Endothelial cell (in vitro differentiated cells): ENCODE data around the gene PLXNC1. TPM values are rescaled to one million over a fixed set of nuclear protein-coding genes. Genes with fewer than 3 reads are reported as not detected.

Source experiments
- DNase-seq: peaks from one replicate; pipeline ENCODE4 v3.0.0; 2021; ENCODE audit warnings: low spot score
- H3K27ac Mint-ChIP-seq: one replicate; pipeline ENCODE4 v1.8.0; 2021; ENCODE audit warnings: mixed read lengths, inconsistent platforms; ENCODE audit not compliant: unreplicated experiment
- H3K27me3 Mint-ChIP-seq: one replicate; pipeline ENCODE4 v1.8.0; 2021; ENCODE audit warnings: mild to moderate bottlenecking, moderate library complexity, mixed read lengths, inconsistent platforms; ENCODE audit not compliant: unreplicated experiment
- H3K36me3 Mint-ChIP-seq: one replicate; pipeline ENCODE4 v1.8.0; 2021; ENCODE audit warnings: mild to moderate bottlenecking, low read depth, mixed read lengths, inconsistent platforms; ENCODE audit not compliant: unreplicated experiment
- H3K4me1 Mint-ChIP-seq: one replicate; pipeline ENCODE4 v1.8.0; 2021; ENCODE audit warnings: mild to moderate bottlenecking, mixed read lengths, inconsistent platforms; ENCODE audit not compliant: unreplicated experiment
- H3K4me3 Mint-ChIP-seq: one replicate; pipeline ENCODE4 v1.8.0; 2021; ENCODE audit warnings: mild to moderate bottlenecking, mixed read lengths, inconsistent platforms; ENCODE audit not compliant: unreplicated experiment
- H3K9me3 Mint-ChIP-seq: one replicate; pipeline ENCODE4 v1.8.0; 2021; ENCODE audit warnings: mixed read lengths, inconsistent platforms; ENCODE audit not compliant: unreplicated experiment
- total RNA-seq: library from RNA; stranded (reverse); fragmentation: NEBNext Ultra II Directional; extraction: Animal tissue kit (Norgen Biotek cat#: 25700); gene quantifications from one replicate; pipeline ENCODE4 v1.2.1, GENCODE V29; 2021; ENCODE audit not compliant: unreplicated experiment
- TF ChIP-seq, protein P1 (sequence below): fragments of 200-600 bp; sonication (generic); IDR thresholded peaks from one replicate; pipeline ENCODE4 v1.5.0; 2021; ENCODE audit warnings: antibody characterized with exemption; ENCODE audit not compliant: unreplicated experiment

The PLXNC1 gene
- total RNA-seq, 1 donor from 2014 or later, result 1.1 TPM

GRCh38 chr12:94203181-94203546 lies 54.8 kb downstream of the PLXNC1 start:
- Mint-ChIP-seq H3K4me3 (no peak overlapping the region), H3K27ac (no peak overlapping the region), H3K9me3 (no peaks in the 10 kb centered on the region), H3K4me1 (no peaks in the 10 kb centered on the region), H3K27me3 (peaks cover 1% of the 10 kb centered on the region), H3K36me3 (no peaks in the 10 kb centered on the region)
- no peak for DNase-seq
- TF ChIP-seq, protein P1, sequence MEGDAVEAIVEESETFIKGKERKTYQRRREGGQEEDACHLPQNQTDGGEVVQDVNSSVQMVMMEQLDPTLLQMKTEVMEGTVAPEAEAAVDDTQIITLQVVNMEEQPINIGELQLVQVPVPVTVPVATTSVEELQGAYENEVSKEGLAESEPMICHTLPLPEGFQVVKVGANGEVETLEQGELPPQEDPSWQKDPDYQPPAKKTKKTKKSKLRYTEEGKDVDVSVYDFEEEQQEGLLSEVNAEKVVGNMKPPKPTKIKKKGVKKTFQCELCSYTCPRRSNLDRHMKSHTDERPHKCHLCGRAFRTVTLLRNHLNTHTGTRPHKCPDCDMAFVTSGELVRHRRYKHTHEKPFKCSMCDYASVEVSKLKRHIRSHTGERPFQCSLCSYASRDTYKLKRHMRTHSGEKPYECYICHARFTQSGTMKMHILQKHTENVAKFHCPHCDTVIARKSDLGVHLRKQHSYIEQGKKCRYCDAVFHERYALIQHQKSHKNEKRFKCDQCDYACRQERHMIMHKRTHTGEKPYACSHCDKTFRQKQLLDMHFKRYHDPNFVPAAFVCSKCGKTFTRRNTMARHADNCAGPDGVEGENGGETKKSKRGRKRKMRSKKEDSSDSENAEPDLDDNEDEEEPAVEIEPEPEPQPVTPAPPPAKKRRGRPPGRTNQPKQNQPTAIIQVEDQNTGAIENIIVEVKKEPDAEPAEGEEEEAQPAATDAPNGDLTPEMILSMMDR, result no peak

GRCh38 chr12:94203796-94204195 lies 55.4 kb downstream of the PLXNC1 start:
- Mint-ChIP-seq H3K4me3 (no peak overlapping the region), H3K27ac (no peak overlapping the region), H3K36me3 (no peaks in the 10 kb centered on the region), H3K4me1 (no peaks in the 10 kb centered on the region), H3K27me3 (peaks cover 3% of the 10 kb centered on the region), H3K9me3 (no peaks in the 10 kb centered on the region)
- TF ChIP-seq, protein P1, result no peak
- DNase-seq, result no peak

- Mint-ChIP-seq H3K27ac (no peak overlapping the region), H3K4me3 (no peak overlapping the region), H3K36me3 (no peaks in the 10 kb centered on the region), H3K9me3 (no peaks in the 10 kb centered on the region), H3K27me3 (peaks cover 3% of the 10 kb centered on the region), H3K4me1 (no peaks in the 10 kb centered on the region)
- TF ChIP-seq, protein P1, result no peak
- no peak for DNase-seq
Observed at GRCh38 chr12:94204499-94205247, 56.3 kb downstream of the PLXNC1 start.

DNA sequence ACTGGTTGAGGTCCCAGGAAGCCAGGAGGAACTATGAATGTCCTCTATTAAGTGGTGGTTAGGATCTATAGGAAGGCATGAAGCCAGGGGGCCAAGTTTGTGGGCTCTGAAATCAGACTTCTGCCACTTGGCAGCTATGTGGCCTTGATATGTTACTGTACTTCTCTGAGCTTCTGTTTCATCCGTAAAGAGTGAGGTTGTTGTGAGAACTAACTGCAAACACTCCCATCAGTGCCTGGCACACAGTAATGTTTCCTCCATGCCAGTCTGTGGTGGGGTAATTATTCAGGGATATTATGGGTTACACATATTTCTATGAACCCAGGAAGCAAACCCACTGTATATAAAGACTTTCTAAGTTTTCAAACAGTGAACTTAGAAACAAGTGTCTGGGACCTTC lies 57.4 kb downstream of the PLXNC1 start:
- H3K9me3 Mint-ChIP-seq, result no peaks in the 10 kb centered on the region
- DNase-seq, result no peak
- H3K27ac Mint-ChIP-seq, result no peak overlapping the region
- no peak overlapping the region for H3K4me3 Mint-ChIP-seq
- H3K4me1 Mint-ChIP-seq, result no peaks in the 10 kb centered on the region
- no peaks in the 10 kb centered on the region for H3K36me3 Mint-ChIP-seq
- peaks cover 3% of the 10 kb centered on the region for H3K27me3 Mint-ChIP-seq
- TF ChIP-seq, protein P1, result no peak

DNA sequence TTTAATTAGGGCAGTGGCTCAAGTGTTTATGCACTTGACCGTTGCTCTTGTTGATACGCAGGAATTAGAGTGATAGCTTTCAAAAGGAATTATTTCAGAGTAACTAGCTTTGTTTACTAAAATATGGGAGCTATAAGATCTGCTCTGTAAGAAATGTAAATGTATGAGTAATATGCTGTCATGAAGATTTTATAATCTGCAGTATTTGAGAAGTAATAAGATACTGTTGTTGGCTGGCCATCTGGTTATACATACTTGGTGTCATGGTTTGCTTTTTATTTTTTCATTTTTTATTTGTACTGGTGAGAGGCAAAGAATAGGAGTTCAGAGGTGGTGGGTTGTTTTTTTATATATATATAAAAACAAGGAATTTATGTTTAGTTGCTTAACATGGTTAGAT lies 58.5 kb downstream of the PLXNC1 start:
- Mint-ChIP-seq H3K27ac (no peak overlapping the region), H3K9me3 (no peaks in the 10 kb centered on the region), H3K36me3 (no peaks in the 10 kb centered on the region), H3K27me3 (peaks cover 3% of the 10 kb centered on the region), H3K4me3 (no peak overlapping the region), H3K4me1 (no peaks in the 10 kb centered on the region)
- TF ChIP-seq, protein P1, result no peak
- DNase-seq, result no peak
